NCI-H1417 treated with DMSO at 0.1 percent for 48 hours (cell line): Measurements from ENCODE around the gene ZNF534.
"Not testable (repeated sequence)": the region's sequence is repeated elsewhere in the genome, so short reads cannot be mapped to it uniquely, and the experiment has no call there.

Experiments
- DNase-seq: peaks from one replicate; lab custom pipeline; 2025; lab: John Stamatoyannopoulos, UW

Gene ZNF534

DNA sequence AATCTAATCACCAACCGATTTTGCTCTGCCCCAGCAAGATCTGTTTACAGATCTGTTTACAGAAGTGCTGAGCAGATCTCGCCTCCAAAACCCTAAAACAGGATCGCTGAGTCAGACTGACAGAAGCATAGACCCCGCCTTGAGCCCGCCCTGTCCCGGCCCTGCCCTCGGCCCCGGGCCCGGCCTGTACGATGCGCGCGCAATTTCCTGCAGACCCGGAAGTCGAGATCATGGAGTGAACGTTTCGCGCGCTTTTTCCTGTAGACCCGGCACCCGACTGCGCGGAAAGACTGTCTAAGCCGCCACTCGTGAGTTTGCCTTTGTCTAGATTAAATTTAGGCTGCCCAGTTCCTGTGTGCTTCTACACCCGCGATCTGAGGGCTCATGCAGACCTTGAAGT, at the start of gene ZNF534:
Gene ZNF534, plus strand, starts transcription at position 212 of the 400 bp plus-strand sequence. CDS start 2,327 bp downstream, outside the sequence.
- DNase-seq, result no peak

- DNase-seq, result no peak
Observed at GRCh38 chr19:52391135-52391534, 37.8 kb upstream of the ZNF534 start.

DNA sequence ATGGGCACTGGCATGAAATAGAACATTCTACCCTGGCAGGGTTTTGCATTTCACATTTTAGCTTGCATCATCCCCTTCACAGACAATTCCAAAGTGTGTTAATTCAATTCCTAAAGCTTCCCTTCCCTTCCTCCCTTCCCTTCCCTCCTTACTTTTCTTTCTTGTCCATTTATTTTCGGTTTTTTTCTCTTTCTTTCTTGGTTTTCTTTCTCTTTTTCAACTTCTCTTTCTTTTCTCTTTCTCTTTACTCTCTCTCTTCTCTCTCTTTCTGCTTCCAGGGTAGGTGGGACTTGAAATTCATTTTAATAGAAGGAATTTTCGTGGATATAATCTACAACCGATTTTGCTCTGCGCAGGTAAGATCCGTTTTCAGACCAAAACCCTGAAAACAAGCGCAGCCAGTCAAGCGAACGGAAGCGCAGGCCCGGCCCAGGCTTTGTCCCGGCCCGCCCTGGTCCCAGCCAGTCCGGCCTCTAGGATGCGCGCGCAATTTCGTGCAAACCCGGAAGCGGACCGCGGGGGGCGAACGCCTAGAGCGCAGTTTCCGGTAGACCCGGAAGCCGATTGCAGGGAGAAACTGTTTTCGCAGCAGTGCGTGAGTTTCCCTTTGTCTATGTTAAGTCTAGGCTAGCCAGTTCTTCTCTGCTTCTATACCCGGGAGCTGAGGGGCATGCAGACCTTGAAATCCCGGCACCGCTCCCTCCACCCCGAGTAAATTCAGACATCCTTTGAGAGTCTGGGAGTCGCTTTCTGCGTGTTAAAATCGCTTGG, 31.5 kb upstream of the ZNF534 start, which contains the start of gene ZNF528:
Gene ZNF528, plus strand, starts transcription at position 540 of the 771 bp plus-strand sequence. CDS start 4,165 bp downstream, outside the sequence.
- DNase-seq, result no peak

GRCh38 chr19:52398081-52398441, 30.9 kb upstream of the ZNF534 start:
- DNase-seq, result no peak

DNA sequence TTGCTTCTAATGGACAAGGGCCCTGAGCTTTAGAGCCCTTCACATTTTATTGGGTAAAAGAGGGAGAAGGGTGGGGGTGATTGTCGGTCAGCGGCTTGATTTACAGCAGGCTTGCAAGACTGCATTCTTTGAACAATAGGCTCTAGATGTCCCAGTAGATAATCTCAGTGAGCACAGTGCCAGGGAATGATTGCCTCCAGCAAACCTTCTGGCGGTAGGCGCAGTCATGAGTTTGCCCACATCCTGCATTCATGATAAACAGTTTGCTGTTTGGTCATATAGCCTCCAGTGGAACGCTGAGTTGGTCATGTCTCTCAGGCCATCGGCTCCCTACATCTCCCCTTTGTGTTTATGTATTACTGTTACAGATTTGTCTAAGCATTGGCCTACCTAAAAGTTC, 18.7 kb upstream of the ZNF534 start:
- no peak for DNase-seq

DNA sequence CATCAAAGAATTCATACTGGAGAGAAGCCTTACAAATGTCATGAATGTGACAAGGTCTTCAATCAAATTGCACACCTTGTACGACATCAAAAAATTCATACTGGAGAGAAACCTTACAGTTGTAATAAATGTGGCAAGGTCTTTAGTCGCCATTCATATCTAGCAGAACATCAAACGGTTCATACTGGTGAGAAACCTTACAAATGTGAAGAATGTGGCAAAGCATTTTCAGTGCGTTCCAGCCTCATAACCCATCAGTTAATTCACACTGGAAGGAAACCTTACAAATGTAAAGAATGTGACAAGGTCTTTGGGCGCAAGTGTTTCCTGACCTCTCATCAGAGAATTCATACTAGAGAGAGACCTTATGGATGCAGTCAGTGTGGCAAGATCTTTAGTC, 13.2 kb upstream of the ZNF534 start:
- no peak for DNase-seq

DNA sequence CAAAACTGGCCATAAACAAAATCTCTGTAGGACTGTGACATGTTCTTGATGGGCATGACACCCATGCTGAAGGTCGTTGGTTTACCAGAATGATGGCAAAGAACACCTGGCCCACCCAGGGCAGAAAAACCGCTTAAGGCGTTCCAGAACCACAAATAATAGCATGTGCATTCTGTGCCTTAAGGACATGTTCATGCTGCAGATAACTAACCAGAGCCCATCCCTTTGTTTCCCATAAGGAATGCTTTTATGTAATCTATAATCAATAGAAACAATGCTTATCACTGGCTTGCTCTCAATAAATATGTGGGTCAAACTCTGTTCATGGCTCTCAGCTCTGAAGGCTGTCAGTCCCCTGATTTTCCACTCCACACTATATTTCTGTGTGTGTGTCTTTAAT, 13.2 kb downstream of the ZNF534 start:
- no peak for DNase-seq

GRCh38 chr19:52444506-52444905, 15.6 kb downstream of the ZNF534 start:
- no peak for DNase-seq

GRCh38 chr19:52451241-52451640, 22.3 kb downstream of the ZNF534 start:
- no peak for DNase-seq

DNA sequence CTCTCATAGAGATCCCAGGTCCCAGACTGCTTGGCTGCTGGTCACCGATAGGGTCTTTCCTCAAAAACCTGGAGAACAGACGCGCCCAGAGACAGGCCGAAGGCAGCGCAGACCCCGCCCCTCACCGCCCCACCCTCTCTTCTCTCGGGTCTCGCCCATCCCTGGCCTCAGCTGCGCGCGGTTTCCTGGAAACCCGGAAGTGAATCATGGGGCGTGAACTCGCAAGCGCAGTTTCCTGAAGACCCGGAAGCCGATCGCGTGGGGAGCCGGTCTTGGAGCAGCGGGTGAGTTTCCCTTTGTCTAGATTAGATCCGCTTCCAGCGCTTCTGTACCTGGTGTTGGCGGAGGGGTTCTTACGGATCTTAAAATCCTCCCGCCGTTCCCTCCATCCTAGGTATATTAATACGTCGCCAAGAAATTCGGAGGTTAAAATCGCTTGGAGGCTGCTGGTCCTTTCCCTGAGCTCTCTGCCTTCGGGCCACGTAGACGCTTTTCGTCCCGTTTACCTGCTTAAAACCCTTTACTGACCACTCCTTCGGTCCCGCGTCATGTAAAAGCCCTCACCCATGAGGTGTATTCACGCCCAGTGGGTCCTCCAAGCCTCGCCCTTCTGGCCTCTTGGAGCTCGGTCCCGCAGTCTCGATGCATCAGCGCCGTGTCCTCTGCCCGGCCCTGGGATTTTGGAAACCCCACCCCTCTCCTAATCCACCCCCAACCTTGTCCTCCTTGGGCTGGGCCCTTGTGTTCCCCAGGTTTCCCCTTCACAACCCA, 24.6 kb downstream of the ZNF534 start, which contains the start of gene ZNF578:
Gene ZNF578, plus strand, starts transcription at position 230 of the 771 bp plus-strand sequence. CDS start 48,293 bp downstream, outside the sequence.
- no peak for DNase-seq

GRCh38 chr19:52464798-52465470, 36.0 kb downstream of the ZNF534 start:
- no peak for DNase-seq

DNA sequence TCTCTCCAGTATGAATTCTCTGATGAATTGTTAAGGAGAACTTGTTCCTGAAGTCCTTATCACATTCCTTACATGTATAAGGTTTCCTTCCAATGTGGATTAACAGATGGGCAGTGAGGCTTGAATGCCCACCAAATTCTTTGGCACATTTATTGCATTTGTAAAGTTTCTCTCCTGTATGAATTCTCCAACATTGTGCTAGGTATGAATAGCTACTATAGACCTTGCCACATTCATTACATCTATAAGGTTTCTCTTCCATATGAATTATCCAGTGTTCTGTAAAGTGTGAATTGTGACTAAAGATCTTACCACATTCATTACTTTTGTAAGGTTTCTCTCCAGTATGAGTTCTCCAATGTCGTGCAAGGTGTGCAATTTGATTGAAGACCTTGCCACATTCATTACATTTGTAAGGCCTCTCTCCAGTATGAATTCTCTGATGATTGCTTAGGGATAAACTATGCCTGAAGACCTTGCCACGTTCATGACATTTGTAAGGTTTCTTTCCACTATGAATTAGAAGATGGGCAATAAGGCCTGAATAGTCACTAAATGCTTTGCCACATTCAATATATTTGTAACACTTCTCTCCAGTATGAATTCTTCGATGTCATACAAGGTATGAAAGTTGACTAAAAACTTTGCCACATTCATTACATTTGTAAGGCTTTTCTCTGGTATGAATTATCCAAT, 44.9 kb downstream of the ZNF534 start:
- no peak for DNase-seq

DNA sequence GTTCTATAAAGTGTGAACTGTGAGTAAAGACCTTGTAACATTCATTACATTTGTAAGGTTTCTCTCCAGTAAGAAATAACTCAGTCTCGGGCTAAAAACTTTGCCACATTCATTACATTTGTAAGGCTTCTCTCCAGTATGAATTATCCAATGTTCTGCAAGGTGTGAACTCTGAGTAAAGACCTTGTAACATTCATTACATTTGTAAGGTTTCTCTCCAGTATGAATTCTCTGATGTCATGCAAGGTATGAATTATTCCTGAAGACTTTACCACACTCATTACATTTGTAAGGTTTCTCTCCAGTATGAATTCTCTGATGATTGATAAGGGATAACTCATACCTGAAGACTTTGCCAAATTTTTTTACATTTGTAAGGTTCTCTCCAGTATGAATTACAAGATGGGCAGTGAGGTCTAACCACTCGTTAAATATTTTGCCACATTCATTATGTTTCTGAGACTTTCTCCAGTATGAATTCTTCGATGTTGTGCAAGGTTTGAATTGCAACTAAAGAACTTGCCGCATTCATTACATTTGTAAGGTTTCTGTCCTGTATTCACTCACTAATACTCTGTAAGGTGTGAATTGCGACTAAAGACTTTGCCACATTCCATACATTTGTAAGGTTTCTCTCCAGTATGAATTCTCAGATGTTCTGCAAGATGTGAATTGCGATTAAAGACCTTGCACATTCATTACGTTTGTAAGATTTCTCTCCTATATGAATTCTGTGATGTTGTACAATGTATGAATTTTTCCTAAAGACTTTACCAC, 45.6 kb downstream of the ZNF534 start:
- DNase-seq, result no peak

DNA sequence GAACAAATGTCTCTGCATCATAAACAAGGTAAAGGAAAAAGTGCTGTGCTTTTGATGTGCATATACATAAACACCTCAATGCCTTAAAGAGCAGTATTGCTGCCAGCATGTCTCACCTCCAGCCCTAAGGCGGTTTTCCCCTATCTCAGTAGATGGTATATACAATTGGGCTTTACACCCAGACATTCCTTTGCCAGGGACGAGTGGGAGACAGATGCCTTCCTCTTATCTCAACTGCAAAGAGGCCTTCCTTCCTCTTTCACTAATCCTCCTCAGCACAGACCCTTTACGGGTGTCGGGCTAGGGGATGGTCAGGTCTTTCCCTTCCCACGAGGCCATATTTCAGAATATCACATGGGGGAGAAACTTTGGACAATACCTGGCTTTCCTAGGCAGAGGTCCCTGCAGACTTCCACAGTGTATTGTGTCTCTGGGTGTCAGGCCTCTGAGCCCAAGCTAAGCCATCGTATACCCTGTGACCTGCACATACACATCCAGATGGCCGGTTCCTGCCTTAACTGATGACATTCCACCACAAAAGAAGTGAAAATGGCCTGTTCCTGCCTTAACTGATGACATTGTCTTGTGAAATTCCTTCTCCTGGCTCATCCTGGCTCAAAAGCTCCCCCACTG, 55.3 kb downstream of the ZNF534 start:
- DNase-seq, result not testable (repeated sequence)

GRCh38 chr19:52485064-52485463, 56.1 kb downstream of the ZNF534 start:
- DNase-seq, result not testable (repeated sequence)

DNA sequence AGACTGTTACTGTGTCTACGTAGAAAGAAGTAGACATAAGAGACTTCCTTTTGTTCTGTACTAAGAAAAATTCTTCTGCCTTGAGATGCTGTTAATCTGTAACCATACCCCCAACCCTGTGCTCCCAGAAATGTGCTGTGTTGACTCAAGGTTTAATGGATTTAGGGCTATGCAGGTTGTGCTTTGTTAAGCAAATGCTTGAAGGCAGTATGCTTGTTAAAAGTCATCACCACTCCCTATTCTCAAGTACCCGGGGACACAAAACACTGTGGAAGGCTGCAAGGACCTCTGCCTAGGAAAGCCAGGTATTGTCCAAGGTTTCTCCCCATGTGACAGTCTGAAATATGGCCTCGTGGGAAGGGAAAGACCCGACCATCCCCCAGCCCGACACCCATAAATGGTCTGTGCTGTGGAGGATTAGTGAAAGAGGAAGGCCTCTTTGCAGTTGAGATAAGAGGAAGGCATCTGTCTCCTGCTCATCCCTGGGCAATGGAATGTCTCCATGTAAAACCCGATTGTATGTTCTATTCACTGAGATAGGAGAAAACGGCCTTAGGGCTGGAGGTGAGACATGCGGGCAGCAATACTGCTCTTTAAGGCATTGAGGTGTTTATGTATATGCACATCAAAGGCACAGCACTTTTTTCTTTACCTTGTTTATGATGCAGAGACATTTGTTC, 56.8 kb downstream of the ZNF534 start:
- DNase-seq, result not testable (repeated sequence)

DNA sequence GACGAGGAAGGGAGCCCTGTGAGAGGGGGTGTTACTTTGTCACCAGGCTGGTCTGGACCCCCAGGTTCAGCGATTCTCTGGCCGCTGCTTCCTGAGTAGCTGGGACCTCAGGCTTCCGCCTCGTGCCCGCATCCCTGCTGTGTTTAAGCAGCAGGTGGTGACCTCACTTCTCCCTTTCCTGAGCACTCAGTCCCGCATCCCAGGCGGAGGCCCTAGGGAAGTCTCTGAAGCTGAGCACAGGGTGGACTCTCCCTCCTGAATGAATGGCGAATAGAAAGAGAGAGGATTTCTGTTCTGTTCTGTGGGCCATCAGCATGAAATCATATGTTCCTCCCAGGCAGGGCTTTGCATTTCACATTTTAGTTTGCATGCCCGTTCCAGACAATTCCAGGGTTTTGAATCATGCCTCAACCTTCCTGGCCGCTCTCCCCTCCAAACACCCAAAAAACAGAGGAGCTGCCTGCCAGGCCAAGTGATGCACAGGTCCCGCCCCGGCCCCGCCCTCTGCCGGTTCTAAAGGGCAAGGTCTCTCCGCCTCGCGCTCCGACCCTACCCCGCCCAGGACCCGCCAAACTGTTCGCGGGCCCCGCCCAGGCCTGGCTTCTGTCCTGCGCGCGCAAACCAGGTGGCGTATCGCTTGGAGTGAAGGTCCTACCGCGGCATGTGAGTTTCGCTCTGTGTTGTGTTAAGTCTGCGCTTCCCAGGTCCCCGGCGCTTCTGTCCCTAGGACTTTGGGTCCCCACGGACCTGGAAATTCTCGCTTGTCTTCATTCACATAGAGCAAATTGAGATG, 63.4 kb downstream of the ZNF534 start:
- DNase-seq, result no peak

DNA sequence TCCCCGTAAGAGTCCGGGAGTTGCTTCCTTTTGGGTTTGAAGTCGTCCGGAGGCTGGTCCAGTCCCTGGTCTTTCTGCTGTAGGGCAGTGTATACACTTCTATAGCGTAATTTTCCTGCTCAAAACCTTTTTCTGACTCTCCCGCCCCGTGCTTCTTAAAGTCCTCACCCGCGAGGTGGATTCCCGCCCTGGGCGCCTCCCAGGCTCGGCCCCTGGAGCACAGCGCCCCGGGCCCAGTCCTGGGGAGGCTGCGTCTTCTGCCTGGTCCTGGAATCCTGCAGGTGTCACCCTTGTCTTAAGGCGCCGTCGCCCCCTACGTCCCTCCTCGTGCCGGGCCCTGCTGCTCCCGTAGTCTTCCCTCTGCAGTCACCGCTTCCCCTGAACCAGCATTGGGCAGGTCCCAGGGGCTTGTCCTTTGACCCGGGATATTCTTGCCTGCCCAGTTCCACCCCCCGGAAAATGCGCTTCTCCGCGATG, 64.1 kb downstream of the ZNF534 start:
- no peak for DNase-seq

- DNase-seq, result no peak
Observed at GRCh38 chr19:52494518-52494917, 65.6 kb downstream of the ZNF534 start.
